COLO829 (cell line): ENCODE data around the gene RBM17.
"Not testable (repeated sequence)": the region's sequence is repeated elsewhere in the genome, so short reads cannot be mapped to it uniquely, and the experiment has no call there.

ENCODE experiments used
- DNase-seq: peaks from one replicate; pipeline ENCODE4 v3.0.0; 2012; ENCODE audit warnings: low spot score

Gene RBM17, protein sequence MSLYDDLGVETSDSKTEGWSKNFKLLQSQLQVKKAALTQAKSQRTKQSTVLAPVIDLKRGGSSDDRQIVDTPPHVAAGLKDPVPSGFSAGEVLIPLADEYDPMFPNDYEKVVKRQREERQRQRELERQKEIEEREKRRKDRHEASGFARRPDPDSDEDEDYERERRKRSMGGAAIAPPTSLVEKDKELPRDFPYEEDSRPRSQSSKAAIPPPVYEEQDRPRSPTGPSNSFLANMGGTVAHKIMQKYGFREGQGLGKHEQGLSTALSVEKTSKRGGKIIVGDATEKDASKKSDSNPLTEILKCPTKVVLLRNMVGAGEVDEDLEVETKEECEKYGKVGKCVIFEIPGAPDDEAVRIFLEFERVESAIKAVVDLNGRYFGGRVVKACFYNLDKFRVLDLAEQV

GRCh38 chr10:6088721-6089333 lies at the start of gene RBM17:
RBM17 (plus strand) TSS chr10:6089034; CDS start chr10:6097066, 8,032 bp downstream.
- peak; percentile 66 for DNase-seq

GRCh38 chr10:6039711-6040110 lies 49.1 kb upstream of the RBM17 start:
- no peak for DNase-seq

DNA sequence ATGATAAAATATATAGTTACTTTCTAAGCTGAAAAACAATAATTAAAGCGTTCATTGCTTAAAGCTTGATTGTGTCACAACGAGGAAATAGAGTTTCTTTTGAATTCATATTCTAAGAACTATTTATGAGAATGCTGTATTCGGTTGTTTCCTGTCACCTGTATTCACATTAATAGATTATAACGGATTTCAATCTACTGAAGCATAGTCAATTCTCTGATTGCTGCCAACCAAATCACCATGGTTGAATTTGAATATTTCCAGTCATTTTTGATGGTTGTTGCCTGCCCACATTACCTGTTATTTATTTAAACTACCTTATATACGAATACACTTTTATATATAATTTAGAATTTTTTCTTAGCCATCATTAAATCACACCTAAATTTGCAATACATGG lies 48.6 kb upstream of the RBM17 start:
- DNase-seq, result no peak

DNA sequence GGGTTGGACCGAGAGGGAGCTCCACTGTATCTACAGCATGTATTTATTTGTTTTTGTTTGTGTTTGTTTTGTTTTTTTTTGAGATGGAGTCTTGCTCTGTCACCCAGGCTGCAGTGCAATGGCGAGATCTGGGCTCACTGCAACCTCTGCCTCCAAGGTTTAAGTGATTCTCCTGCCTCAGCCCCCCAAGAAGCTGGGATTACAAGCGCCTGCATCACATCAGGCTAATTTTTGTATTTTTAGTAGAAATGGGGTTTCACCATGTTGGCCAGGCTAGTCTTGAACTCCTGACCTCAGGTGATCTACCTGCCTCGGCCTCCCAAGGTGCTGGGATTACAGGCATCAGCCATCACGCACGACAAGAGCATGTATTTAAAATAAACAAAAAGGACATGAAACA lies 45.5 kb upstream of the RBM17 start:
- not testable (repeated sequence) for DNase-seq

- no peak for DNase-seq
Measured at GRCh38 chr10:6044060-6044459, 44.8 kb upstream of the RBM17 start.

DNA sequence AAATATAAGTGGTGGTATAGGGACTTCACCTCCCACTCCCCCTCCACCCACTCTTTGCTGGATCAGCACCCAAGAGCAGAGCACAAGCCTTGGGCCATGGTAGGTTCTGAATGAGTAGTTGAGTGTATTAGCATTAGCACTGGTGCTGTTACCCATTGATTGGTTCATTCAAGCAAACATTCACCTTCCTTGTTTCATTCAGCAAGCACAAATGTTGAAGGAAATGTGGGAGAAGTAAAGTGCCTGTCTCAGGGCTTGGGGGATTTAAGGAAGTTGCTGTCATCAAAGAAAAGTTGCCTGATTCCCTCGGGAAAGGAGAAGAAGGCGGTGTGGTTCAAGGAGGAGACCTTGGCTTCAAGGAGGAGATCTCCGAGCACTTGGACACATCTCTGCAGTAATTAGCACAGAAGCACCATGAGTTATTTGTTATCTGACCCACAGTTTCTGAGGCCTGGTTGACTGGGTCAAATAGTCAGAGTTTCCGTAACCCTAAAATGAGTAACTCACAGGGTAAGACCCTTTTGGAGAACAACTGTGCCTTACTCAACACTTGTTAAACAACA lies 44.0 kb upstream of the RBM17 start:
- DNase-seq, result no peak

GRCh38 chr10:6045314-6045848 lies 43.5 kb upstream of the RBM17 start:
- no peak for DNase-seq

DNA sequence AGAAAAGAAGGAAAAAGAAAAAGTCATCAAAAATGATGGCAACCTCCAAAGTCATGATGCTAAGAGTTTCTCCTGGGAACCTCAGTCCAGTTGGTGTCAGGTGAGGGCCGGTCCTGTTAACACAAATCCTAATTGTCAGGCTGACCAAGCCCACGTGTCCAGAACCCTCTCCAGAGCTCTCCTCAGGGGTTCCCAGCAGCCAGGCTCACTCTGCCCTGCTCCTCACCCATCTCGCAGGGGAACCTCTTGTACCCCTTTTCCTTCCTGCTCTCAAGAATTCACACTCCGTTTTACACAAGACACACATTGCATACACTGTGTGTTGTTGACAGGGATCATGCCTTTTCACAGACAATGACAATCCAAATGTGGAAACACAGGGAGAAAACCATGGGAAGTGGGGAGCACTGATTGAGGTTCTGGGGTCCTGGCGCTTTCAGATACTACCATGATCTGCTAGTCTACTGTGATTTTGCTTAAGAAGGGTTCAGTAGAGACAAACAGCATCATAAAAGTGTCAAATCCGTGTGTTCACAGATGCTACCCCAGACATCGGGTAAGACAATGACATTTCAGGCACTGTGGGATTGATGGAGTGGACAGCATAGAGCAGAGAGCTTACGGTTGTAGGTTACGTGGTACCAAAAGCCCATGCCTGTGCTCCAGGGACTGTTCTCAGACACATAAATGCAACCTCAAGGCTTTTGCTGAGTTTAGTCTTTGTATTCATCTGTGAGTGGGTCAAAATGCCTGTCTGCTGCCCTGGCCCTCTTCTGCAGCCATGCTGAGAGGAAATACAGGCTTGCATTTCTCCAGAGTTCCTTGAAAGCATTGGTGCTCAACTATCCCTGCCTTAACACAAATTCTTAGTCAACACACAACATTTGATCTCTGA lies 42.7 kb upstream of the RBM17 start:
- DNase-seq, result no peak

DNA sequence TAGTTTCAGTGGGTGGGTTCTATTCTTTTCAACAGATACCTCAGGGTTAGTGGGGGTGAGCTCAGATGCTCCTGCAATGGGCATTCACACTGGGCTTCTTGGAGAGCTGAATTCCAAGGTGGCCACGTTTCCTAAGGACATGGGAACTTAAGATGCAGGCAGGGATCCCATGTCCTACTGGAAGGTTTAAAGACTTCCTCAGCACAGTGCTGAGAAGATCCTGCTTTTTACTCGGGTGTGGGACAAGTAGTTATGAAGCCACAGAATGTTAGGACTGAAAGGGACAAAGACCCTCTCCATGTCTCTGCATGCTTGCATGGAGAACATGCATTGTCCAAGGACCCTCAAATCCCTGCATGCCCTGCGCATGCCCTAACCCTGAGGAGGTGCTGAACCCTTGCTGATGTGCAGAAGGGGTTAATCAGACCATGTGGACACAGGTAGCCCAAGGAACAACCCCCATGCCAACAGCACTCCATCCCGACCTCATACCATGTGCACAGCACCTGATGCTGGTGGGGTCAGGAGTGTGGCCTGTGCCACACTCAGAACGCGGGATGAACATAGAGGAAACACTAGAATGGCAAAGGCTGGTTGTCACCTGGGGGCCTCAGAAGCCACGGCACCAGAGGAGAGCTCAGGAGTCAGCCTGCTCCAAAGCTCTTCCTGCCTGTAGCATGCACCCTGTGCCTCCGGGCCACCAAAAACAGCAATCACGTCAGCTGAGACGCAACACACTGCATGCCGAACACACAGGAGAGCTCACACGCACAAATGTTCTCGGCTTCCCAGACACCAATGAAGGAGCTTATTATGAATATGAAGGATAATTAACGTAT lies 41.8 kb upstream of the RBM17 start:
- no peak for DNase-seq

- DNase-seq, result no peak
Measured at GRCh38 chr10:6047847-6048246, 41.0 kb upstream of the RBM17 start.

GRCh38 chr10:6048281-6049030 lies 40.4 kb upstream of the RBM17 start:
- DNase-seq, result no peak

- no peak for DNase-seq
Measured at GRCh38 chr10:6049031-6049400, 39.8 kb upstream of the RBM17 start.

DNA sequence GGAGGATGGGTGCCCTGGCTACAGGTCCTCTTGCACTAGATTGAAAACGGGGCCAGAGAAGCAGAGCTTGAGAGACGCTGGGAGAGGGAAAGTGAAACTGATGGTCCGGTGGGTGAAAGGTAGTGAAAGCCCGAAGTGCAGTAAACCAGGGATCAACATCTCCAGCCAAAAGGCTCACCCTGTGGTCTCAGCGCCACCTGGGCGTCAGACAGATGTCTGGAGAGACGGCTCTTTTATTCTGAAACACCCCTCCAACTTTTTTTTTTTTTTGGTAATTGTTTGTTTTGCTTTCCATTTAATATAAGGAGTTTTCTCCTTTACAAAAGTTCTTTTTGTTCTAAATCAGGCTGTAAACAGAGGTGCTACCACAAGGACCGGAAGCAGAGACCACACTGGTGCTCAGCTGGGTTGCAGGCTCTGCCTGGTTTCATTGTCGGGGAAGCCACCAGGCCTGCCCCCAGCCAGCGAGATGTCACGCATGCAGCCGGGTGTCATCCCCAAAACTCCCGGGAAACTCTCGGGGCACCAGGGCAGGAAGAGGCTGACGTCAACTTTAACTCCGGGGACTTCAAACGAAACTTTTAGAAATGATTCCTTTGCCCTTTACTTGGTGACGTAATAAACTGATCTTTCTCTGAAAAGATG lies 37.9 kb upstream of the RBM17 start:
- peak; percentile 14 for DNase-seq

DNA sequence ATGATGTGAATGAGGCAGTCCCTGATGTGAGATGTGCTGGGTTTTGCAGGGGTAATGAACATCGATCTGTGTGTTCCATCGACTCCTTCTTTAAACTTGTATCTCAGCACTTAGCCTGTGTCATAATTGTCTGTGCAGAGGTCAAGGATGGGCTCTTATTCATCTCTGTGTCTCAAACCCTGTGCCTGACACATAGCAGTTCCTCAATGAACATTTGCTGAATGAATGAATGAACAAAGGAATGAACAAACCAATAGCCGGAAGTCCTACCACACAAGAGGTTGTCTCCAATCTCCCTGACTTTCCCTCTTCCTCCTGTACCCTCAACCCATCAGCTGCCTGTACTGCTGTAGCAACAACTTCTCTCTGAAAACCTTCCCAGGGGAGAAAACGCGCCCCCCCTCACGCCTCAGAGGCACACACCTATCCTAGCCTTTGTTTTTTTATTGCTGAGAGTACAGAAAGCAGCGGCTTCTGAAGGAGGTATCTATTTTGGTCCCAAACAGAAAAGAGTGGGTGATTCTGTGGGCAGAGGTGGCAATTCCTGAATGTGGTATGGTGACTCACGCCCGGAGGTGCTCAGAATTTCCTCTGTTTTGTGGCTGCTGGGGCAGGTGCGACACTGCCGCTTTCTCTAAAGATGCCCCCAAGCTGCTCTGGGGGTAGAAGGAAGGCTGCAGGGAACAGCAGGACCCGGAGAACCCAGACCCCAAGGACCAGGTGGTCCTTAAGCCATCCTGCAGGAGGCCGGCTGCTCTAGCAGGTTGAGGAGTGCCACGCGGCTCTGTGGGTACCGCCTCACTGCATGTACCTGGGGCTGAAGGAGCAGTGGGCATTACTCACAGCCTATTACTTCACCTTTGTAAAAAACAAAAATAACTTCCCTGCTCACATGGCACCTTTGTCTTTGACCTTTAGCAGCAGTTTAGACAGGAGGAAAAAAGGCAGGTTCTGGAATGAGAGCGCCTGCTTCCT lies 36.3 kb upstream of the RBM17 start:
- no peak for DNase-seq

DNA sequence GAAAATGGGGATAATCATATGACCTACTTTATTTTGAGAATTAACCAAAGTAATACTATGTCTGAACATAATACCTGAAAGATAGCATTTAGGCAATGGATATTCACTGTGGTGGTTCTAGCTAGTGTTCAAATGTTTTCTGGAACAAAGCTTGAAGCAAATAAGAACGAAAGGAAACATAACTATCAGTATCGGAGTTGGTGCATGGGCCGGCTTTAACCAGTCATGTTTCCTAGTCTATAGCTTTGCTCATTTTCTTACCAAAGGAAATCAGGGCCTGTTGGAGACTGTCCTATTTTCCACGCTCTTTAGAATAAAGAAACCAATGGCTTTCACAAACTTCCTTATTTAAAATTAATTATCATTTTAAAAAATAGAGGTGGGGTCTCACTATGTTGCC lies 35.5 kb upstream of the RBM17 start:
- no peak for DNase-seq

DNA sequence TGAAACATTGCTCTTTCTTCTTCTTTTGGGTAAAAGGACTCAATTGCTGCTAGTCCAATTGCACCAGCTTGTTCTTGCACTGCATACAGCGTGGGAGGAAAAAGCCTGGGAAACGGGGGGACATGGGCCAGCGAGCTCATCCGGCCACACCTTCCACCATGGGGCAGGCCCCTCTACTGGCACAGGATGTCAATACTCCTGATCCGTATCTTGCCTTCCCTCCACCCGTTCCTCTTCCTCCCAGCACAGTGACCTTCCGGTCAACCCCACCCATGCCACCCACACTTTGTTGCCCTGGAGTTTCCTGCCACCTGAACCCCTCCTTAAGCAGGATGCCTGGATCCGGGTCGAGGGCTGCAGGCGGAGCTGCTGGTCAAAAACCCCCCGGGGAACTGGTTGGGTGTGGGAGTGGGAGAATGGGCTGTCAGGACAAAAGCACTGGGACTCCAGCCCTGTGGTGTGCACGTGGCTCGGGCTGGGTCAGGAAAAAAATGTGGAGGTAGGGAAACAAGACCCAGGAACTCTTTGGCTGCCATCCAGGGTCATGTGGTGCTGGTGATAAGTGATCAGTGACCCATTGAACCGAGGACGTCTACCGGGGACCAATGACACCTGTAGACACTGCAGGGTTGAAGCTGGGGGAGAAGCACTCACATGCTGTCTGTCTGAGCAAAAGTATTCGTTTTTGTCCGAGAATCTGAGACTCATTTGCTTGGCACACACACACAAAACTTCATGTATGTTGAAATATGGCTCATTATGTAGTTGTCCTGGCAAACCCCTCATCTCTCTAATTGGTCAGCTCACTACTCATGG lies 34.8 kb upstream of the RBM17 start:
- DNase-seq, result no peak

DNA sequence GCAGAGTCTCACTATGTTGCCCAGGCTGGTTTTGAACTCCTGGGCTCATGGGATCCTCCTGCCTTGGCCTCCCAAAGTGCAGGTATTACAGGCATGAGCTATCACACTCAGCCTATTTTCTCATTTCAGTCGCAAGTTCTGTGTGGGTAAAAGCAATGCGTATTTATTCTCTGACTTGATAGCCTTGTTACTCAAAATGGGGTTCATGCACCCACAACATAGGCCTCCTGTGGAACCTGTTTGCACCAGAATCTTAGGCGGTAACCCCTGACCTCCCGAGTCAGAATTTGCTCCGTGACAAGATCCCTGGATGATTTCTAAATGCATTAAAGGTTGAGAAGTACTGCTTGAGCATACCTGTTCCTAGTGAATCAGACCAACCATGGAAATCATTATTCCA lies 34.0 kb upstream of the RBM17 start:
- DNase-seq, result no peak

DNA sequence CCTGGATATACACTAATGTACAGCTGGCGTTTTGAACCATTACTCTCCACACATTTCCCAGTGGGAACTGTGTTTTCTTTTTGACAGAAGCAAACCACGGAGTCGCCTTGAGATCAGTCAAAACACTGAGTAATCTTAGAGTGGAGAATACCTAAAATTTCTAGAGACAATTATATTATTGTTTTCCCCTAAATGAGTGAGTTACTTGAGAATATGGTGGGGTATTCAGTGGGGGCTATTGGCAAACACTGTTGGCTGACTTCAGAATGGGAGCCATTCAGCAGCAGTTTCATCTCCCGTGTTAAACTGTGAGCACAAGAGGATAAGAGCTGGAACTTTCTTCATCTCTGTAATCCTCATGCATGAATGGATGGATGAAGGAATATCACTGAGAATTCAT lies 32.9 kb upstream of the RBM17 start:
- no peak for DNase-seq
